ENCODE results near the gene PPP1R36. TPM values are rescaled to one million over a fixed set of nuclear protein-coding genes. Genes with fewer than 3 reads are reported as not detected.

PPP1R36 gene
- total RNA-seq, 1 experiment from 2014 or later = 0.50 TPM

DNA sequence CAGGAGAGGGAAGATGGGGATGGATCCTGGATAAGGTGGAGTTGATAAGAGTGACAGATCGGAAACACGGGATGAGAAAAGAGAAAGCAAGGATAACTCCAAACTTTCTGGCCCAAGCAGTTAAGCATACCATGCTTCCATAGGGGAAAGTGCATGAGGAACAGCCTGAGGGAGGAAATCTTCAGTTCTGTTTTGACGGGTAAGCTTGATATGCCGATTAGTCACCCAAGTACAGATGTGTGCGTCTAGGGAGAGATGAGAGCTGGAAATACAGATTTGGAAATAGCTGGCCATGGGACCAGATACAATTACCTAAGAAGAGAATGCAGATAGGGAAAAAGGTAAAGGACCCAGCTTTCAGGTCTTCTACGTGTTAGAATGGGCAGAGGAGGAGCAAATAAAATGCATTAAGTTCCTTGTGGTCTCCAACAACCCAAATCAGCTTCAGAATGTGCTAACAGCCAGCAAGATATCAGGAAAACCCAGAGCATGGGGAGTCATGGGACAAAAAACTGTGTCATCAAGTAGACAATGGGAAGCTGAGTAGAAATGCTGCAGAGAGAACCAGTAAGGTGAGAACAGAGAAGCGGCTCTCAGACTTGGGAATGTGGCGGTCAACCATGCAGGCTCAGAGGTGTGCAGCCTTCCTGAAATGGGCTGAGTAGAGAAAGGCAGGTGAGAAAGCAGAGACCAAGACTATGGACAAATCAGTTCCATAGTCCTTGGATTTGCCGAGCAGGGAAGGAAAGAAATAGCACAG lies 56.3 kb downstream of the PPP1R36 start:
- peaks cover 2 to 4% of the 10 kb centered on the region in 2 experiments; a peak in 3 of 4 replicates for H3K4me1 Mint-ChIP-seq
- Histone ChIP-seq H3K14ac (ENCODE audit: insufficient read depth, low read length) (no peak overlapping the region), H2AFZ (ENCODE audit: low read length) (no peak overlapping the region), H3K4me1 (ENCODE audit: insufficient read depth, low read length) (no peaks in the 10 kb centered on the region), H3K18ac (ENCODE audit: insufficient read length, low read depth, low read length) (no peak overlapping the region), H2BK15ac (ENCODE audit: low read depth, low read length) (no peak overlapping the region), H2BK5ac (ENCODE audit: insufficient read length, low read length) (no peak overlapping the region), H3K4ac (ENCODE audit: low read depth, low read length) (no peak overlapping the region), H3K79me1 (ENCODE audit: insufficient read depth, low read depth, low read length, poor library complexity, severe bottlenecking) (no peaks in the 10 kb centered on the region), H2BK12ac (ENCODE audit: insufficient read length, low read depth, low read length) (no peak overlapping the region), H2AK5ac (ENCODE audit: insufficient read length, low read length) (no peak overlapping the region), H2BK120ac (ENCODE audit: low read depth, low read length, poor library complexity, severe bottlenecking) (no peak overlapping the region), H3K27me3 (ENCODE audit: insufficient read depth, low read length) (no peaks in the 10 kb centered on the region), H3K4me2 (ENCODE audit: insufficient read depth, insufficient read length, low read length) (no peak overlapping the region), H3K23me2 (ENCODE audit: insufficient read length, low read depth, low read length, poor library complexity, severe bottlenecking) (no peaks in the 10 kb centered on the region), H4K91ac (ENCODE audit: insufficient read length, low read depth, low read length) (no peak overlapping the region), H3K56ac (ENCODE audit: insufficient read length, low read depth, low read length) (no peak overlapping the region), H2BK20ac (ENCODE audit: low read depth, low read length, poor library complexity, severe bottlenecking) (no peak overlapping the region), H4K8ac (replicated peaks; ENCODE audit: insufficient read length, low read depth, low read length) (no peak overlapping the region), H3K9ac (ENCODE audit: extremely low read depth, insufficient read length, low read length) (no peak overlapping the region), H3K27ac (ENCODE audit: insufficient read length, low read depth, low read length) (no peak overlapping the region), H3K23ac (ENCODE audit: insufficient read length, low read depth, low read length) (no peak overlapping the region), H3K79me2 (ENCODE audit: insufficient read depth, low read length) (no peaks in the 10 kb centered on the region), H3T11ph (ENCODE audit: low read length) (no peak overlapping the region), H3K9me3 (ENCODE audit: control insufficient read depth, low read depth, low read length) (no peaks in the 10 kb centered on the region), H4K5ac (ENCODE audit: insufficient read length, low read depth, low read length) (no peak overlapping the region), H4K20me1 (ENCODE audit: control insufficient read depth, insufficient read depth, insufficient read length) (no peaks in the 10 kb centered on the region)
- no peak for DNase-seq
- peaks cover 3% of the 10 kb centered on the region; the same call in 1 of the 2 replicates for H3K27me3 Mint-ChIP-seq (ENCODE audit: low read depth)
- TF ChIP-seq, protein P1, sequence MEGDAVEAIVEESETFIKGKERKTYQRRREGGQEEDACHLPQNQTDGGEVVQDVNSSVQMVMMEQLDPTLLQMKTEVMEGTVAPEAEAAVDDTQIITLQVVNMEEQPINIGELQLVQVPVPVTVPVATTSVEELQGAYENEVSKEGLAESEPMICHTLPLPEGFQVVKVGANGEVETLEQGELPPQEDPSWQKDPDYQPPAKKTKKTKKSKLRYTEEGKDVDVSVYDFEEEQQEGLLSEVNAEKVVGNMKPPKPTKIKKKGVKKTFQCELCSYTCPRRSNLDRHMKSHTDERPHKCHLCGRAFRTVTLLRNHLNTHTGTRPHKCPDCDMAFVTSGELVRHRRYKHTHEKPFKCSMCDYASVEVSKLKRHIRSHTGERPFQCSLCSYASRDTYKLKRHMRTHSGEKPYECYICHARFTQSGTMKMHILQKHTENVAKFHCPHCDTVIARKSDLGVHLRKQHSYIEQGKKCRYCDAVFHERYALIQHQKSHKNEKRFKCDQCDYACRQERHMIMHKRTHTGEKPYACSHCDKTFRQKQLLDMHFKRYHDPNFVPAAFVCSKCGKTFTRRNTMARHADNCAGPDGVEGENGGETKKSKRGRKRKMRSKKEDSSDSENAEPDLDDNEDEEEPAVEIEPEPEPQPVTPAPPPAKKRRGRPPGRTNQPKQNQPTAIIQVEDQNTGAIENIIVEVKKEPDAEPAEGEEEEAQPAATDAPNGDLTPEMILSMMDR (conservative IDR thresholded peaks at IDR 0.05) = no peak
- H3K36me3 Mint-ChIP-seq (ENCODE audit: insufficient read depth in 1 of 3, low read depth in 3 of 3) = no peaks in the 10 kb centered on the region
- no peaks in the 10 kb centered on the region for H3K9me3 Mint-ChIP-seq
- H3K4me3 Mint-ChIP-seq = no peak overlapping the region
- no CpG with 5 or more reads among the region's 9 CpGs for WGBS (ENCODE audit: extremely low coverage, insufficient read length, low lambda C conversion rate)
- no peak overlapping the region; a peak in 1 of 7 replicates for H3K27ac Mint-ChIP-seq

Data from H9 (cell line).